Fibroblast of lung (primary cell): Measurements from ENCODE around the gene ABHD16B. TPM values are rescaled to one million over a fixed set of nuclear protein-coding genes. Genes with fewer than 3 reads are reported as not detected.
"Not testable (repeated sequence)": the region's sequence is repeated elsewhere in the genome, so short reads cannot be mapped to it uniquely, and the experiment has no call there.

Source experiments
- DNase-seq, 2 donors: peaks; one replicate each; pipeline versions ENCODE4 v3.0.0 to v3.0.0-alpha.2; 2010; ENCODE audit warnings: low read depth in 2 of 2
- H2AFZ ChIP-seq: 2 replicates; pipeline ENCODE4 v1.5.1; 2012; ENCODE audit warnings: low read length, control low read depth, inconsistent platforms
- H3K27ac ChIP-seq: 2 replicates; pipeline ENCODE4 v1.5.1; 2011; ENCODE audit warnings: low read length, control low read depth; ENCODE audit not compliant: insufficient read depth
- H3K27me3 ChIP-seq: 2 replicates; pipeline ENCODE4 v1.5.1; 2011; ENCODE audit warnings: mild to moderate bottlenecking, low read length; ENCODE audit not compliant: control insufficient read depth, insufficient read depth
- H3K36me3 ChIP-seq: 2 replicates; pipeline ENCODE4 v1.5.1; 2011; ENCODE audit warnings: low read length; ENCODE audit not compliant: control insufficient read depth, insufficient read depth
- H3K4me1 ChIP-seq: 2 replicates; pipeline ENCODE4 v1.5.1; 2011; ENCODE audit warnings: low read length; ENCODE audit not compliant: control insufficient read depth, insufficient read depth; ENCODE audit errors: extremely low read depth
- H3K4me2 ChIP-seq: 2 replicates; pipeline ENCODE4 v1.5.1; 2011; ENCODE audit warnings: low read length, control low read depth; ENCODE audit not compliant: insufficient read depth; ENCODE audit errors: extremely low read depth
- H3K4me3 ChIP-seq, 4 experiments: fragments of 200-600 bp in 1 of 4; sonication (generic) in 1 of 4; replicated peaks in 1 of 4; 2 replicates each; pipeline ENCODE4 v1.5.1; 2011 to 2016; ENCODE audit warnings: low read length in 4 of 4, low read depth in 3 of 4, mild to moderate bottlenecking in 3 of 4, control low read depth in 2 of 4, inconsistent platforms in 1 of 4, mixed read lengths in 1 of 4; ENCODE audit not compliant: insufficient read depth in 1 of 4; ENCODE audit errors: control extremely low read depth in 1 of 4
- H3K79me2 ChIP-seq: 2 replicates; pipeline ENCODE4 v1.5.1; 2012; ENCODE audit warnings: mild to moderate bottlenecking, low read length, inconsistent platforms; ENCODE audit not compliant: control insufficient read depth, insufficient read depth
- H3K9ac ChIP-seq: 2 replicates; pipeline ENCODE4 v1.5.1; 2011; ENCODE audit warnings: mild to moderate bottlenecking, low read length, control low read depth; ENCODE audit not compliant: insufficient read depth
- H3K9me3 ChIP-seq: 2 replicates; pipeline ENCODE4 v1.5.1; 2012; ENCODE audit warnings: low read depth, low read length; ENCODE audit not compliant: control insufficient read depth, insufficient read depth
- H4K20me1 ChIP-seq: 2 replicates; pipeline ENCODE4 v1.5.1; 2011; ENCODE audit warnings: low read length; ENCODE audit not compliant: control insufficient read depth, insufficient read depth; ENCODE audit errors: extremely low read depth
- EZH2 ChIP-seq: IDR thresholded peaks from 2 replicates; pipeline ENCODE4 v1.5.1; 2012; ENCODE audit warnings: low read length, control low read depth, mild to moderate bottlenecking; ENCODE audit errors: missing control alignments
- polyA plus RNA-seq, 2 donors: library from polyadenylated mRNA; depleted of rRNA in 1 of 2; stranded (reverse) in 1 of 2; unstranded in 1 of 2; fragments of >200 nt; gene quantifications; 2 replicates each; pipeline ENCODE4 v1.2.1, GENCODE V29; 2011 to 2012; ENCODE audit warnings: missing spikeins in 1 of 2
- total RNA-seq: library from RNA; depleted of rRNA; stranded (reverse); fragments of >200 nt; gene quantifications from 2 replicates; pipeline ENCODE4 v1.2.1, GENCODE V29; 2014
- TF ChIP-seq, protein P1 (sequence below), 2 donors: IDR thresholded peaks in 1 of 2; conservative IDR thresholded peaks in 1 of 2; 1 replicate in 1 of 2; 2 replicates in 1 of 2; pipeline ENCODE4 v1.5.1; 2011 to 2012; ENCODE audit warnings: low read length in 2 of 2, control low read depth in 1 of 2, inconsistent platforms in 1 of 2, low read depth in 1 of 2, mild to moderate bottlenecking in 1 of 2

Gene ABHD16B
- total and polyA plus RNA-seq, 2 donors (not counting 1 experiment from before 2014, with no cell fraction given): not detected

DNA sequence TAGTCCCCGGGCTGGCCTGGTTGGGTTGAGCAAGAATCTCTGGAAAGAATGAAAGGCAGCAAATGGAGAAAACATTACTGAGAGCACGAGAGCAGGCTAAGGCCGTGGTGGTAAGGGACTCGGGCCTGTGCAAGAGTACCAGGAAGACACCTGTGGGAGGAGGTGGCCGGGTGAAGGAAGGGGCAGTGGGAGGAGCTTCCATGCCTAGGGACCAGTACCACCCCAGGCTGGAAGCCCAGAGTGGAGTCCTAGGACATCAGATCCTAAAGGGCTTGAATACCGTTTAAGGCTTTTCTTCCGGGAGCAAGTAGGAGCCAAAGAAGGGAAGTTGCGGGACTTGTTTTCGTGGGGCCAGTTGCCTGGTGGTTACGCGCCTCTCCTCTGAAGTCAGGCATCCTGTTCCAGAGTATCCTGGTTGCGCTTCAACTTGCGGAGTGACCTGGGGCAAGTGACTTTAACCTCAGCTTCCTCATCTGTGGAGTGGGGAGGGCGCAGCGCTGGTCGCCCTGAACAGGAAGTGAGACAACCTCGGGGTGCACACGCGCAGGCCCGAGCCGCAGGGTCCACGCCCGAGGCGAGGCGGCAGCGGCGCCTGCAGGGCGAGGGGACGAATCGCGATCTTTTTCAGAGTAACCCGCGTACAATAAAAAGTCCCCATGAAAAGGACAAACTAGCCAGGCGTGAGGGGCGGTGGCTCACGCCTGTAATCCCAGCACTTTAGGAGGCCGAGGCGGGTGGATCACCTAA lies 2.7 kb downstream of the ABHD16B start:
- Histone ChIP-seq H3K27me3 (no peaks in the 10 kb centered on the region), H3K27ac (peak overlapping the region; percentile 98), H4K20me1 (no peaks in the 10 kb centered on the region), H3K4me1 (peaks cover 11% of the 10 kb centered on the region), H3K9me3 (no peaks in the 10 kb centered on the region), H3K9ac (peak overlapping the region; percentile 25), H2AFZ (peak overlapping the region; percentile 6), H3K36me3 (peaks cover 18% of the 10 kb centered on the region), H3K4me2 (peak overlapping the region; percentile 90), H3K79me2 (peaks cover 44% of the 10 kb centered on the region), H3K4me3 (peak overlapping the region; percentile 84 to 97 (median 89))
- DNase-seq: peak; percentile 73 to 78
- TF ChIP-seq, protein P1, sequence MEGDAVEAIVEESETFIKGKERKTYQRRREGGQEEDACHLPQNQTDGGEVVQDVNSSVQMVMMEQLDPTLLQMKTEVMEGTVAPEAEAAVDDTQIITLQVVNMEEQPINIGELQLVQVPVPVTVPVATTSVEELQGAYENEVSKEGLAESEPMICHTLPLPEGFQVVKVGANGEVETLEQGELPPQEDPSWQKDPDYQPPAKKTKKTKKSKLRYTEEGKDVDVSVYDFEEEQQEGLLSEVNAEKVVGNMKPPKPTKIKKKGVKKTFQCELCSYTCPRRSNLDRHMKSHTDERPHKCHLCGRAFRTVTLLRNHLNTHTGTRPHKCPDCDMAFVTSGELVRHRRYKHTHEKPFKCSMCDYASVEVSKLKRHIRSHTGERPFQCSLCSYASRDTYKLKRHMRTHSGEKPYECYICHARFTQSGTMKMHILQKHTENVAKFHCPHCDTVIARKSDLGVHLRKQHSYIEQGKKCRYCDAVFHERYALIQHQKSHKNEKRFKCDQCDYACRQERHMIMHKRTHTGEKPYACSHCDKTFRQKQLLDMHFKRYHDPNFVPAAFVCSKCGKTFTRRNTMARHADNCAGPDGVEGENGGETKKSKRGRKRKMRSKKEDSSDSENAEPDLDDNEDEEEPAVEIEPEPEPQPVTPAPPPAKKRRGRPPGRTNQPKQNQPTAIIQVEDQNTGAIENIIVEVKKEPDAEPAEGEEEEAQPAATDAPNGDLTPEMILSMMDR (conservative IDR thresholded peaks at IDR 0.05 in 1 of 2, IDR thresholded peaks at IDR 0.05 in 1 of 2; ENCODE audit: low read depth in 1 of 2, low read length in 2 of 2): peak; percentile 57 to 67
- no peak for TF ChIP-seq EZH2

DNA sequence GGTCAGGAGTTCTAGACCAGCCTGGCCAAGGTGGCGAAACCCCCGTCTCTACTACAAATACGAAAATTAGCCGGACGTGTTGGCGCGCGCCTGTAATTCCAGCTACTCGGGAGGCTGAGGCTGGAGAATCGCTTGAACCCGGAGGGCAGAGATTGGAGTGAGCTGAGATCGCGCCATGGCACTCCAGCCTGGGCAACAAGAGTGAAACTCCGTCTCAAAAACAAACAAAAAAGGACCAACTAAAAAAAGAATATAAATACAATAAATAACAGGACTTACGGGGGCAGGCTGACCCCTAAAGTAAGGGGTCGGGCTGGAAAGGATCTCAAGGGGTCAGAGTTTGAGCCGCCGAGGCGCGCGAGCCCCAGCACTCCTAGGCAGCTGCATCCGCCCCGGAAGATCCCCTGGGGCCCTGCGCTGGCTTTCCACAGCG lies 3.3 kb downstream of the ABHD16B start:
- no peak for TF ChIP-seq EZH2
- TF ChIP-seq, protein P1 (conservative IDR thresholded peaks at IDR 0.05 in 1 of 2, IDR thresholded peaks at IDR 0.05 in 1 of 2; ENCODE audit: low read depth in 1 of 2, low read length in 2 of 2): no peak
- peak overlapping the region; percentile 98 for H3K27ac ChIP-seq
- peak overlapping the region; percentile 58 for H3K9ac ChIP-seq
- H3K4me3 ChIP-seq: peak overlapping the region; percentile 84 to 97 (median 89)
- H3K4me1 ChIP-seq: peaks cover 8% of the 10 kb centered on the region
- peak overlapping the region; percentile 30 for H2AFZ ChIP-seq
- H3K9me3 ChIP-seq: no peaks in the 10 kb centered on the region
- no peaks in the 10 kb centered on the region for H3K27me3 ChIP-seq
- peak overlapping the region; percentile 90 for H3K4me2 ChIP-seq
- H4K20me1 ChIP-seq: no peaks in the 10 kb centered on the region
- H3K79me2 ChIP-seq: peaks cover 50% of the 10 kb centered on the region
- no peak for DNase-seq
- H3K36me3 ChIP-seq: peaks cover 23% of the 10 kb centered on the region

DNA sequence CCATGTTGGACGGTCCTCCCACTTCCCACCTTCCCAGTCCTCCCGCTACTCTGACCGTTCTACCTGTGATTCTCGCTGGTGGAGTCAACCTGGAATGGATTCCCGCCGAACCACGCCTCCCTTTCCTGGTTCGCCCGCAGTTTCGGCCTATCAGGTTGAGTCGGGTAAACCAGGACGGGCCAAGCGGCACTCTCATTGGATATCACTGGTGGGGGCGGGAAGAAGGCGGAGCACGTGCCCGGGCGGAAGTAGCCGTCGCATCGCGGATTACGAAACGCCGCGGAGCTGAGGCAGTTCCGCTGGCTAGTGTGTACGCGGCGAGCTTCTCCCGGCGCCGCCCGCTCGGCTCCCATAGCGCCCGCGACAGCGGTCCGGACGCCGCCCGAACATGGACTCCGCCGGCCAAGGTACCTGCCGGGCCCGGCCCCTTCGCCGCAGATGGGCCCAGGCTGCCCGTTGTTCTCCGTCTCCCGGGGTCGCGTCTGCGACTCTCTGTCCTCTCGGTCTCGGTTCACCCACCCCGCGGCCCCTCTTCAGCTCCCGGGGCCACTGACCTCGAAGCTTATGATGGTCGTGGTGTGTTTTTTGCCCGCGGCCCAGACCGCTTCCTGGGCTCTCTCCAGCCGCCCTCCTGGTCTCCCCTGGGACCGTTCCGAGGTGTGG lies 3.8 kb downstream of the ABHD16B start, which contains the start of gene TPD52L2:
Gene TPD52L2, plus strand, starts transcription at position 293 of the 663 bp plus-strand sequence. Its CDS starts 96 bp downstream, at position 389.
- H3K4me1 ChIP-seq: peaks cover 8% of the 10 kb centered on the region
- H3K9me3 ChIP-seq: no peaks in the 10 kb centered on the region

DNA sequence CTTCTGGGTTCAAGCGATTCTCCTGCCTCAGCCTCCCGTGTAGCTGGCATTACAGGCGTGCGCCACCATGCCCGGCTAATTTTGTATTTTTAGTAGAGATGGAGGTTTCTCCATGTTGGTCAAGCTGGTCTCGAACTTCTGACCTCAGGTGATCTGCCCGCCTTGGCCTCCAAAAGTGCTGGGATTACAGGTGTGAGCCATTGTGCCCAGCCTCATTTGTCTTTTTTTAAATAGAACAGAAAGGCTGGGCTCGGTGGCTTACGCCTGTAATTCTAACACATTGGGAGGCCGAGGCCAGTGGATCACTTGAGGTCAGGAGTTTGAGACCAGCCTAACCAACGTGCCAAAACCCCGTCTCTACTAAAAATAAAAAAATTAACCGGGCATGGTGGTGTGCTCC lies 5.7 kb downstream of the ABHD16B start:
- not testable (repeated sequence) for H3K27ac ChIP-seq, H3K4me1 ChIP-seq, H3K9me3 ChIP-seq, H4K20me1 ChIP-seq, DNase-seq, H2AFZ ChIP-seq, H3K27me3 ChIP-seq, H3K9ac ChIP-seq, H3K4me2 ChIP-seq, H3K4me3 ChIP-seq
- H3K36me3 ChIP-seq: peaks cover 18% of the 10 kb centered on the region
- peaks cover 51% of the 10 kb centered on the region for H3K79me2 ChIP-seq

More for the DNA sequence above, 3.8 kb downstream of the ABHD16B start, which contains the start of gene TPD52L2:
- Histone ChIP-seq H3K4me3 (peak within 1 kb of the TSS; percentile 84 to 97 (median 89)), H3K4me2 (peak within 1 kb of the TSS; percentile 90), H3K36me3 (peaks cover 26% of the 10 kb centered on the region), H3K9ac (peak within 1 kb of the TSS; percentile 98), H3K27ac (peak within 1 kb of the TSS; percentile 98), H2AFZ (peak within 1 kb of the TSS; percentile 30), H3K27me3 (no peaks in the 10 kb centered on the region), H3K79me2 (peaks cover 50% of the 10 kb centered on the region), H4K20me1 (no peaks in the 10 kb centered on the region)
- TF ChIP-seq, protein P1 (conservative IDR thresholded peaks at IDR 0.05 in 1 of 2, IDR thresholded peaks at IDR 0.05 in 1 of 2; ENCODE audit: low read depth in 1 of 2, low read length in 2 of 2): no peak
- no peak for TF ChIP-seq EZH2
- DNase-seq: peak; percentile 97
